ENCODE data around the gene TMEM192.

DNA sequence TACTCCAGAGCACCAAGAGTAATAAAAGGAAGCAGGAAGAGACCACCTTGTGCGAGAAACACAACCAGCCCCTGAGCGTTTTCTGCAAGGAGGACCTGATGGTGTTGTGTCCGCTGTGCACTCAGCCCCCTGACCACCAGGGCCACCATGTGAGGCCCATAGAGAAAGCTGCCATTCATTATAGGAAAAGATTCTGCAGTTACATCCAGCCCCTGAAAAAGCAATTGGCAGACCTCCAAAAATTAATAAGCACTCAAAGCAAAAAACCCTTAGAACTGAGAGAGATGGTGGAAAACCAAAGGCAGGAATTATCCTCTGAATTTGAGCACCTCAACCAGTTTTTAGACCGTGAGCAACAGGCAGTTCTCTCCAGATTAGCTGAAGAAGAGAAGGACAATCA is 53.3 kb downstream of the TMEM192 start:
- TF ChIP-seq, protein P1, sequence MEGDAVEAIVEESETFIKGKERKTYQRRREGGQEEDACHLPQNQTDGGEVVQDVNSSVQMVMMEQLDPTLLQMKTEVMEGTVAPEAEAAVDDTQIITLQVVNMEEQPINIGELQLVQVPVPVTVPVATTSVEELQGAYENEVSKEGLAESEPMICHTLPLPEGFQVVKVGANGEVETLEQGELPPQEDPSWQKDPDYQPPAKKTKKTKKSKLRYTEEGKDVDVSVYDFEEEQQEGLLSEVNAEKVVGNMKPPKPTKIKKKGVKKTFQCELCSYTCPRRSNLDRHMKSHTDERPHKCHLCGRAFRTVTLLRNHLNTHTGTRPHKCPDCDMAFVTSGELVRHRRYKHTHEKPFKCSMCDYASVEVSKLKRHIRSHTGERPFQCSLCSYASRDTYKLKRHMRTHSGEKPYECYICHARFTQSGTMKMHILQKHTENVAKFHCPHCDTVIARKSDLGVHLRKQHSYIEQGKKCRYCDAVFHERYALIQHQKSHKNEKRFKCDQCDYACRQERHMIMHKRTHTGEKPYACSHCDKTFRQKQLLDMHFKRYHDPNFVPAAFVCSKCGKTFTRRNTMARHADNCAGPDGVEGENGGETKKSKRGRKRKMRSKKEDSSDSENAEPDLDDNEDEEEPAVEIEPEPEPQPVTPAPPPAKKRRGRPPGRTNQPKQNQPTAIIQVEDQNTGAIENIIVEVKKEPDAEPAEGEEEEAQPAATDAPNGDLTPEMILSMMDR (IDR thresholded peaks at IDR 0.05) = no peak
- no peak for TF ChIP-seq POLR2A (IDR thresholded peaks at IDR 0.05)
